HepG2 (cell line): ENCODE results near the gene AUP1. TPM values are rescaled to one million over a fixed set of nuclear protein-coding genes. Genes with fewer than 3 reads are reported as not detected.

Experiments
- ATAC-seq: fragments of 200-7000 bp; cut with Tn5 transposase; 3 replicates; pipeline ENCODE4 v1.9.1; 2020; ENCODE audit warnings: mild to moderate bottlenecking, moderate library complexity
- BruUV-seq: library from RNA; stranded (reverse); fragments of 400-500 nt; replicated peaks from 2 replicates; lab custom pipeline; 2021; lab: Mats Ljungman, UMichigan
- CTCF ChIA-PET: fragments of 300-600 bp; formaldehyde crosslinking; extraction: SDS; loops from one replicate; lab custom pipeline; 2021; ENCODE audit warnings: low total read pairs, inconsistent platforms, low intra/inter-chr PET ratio; lab: Yijun Ruan, JAX
- POLR2A ChIA-PET: fragments of 350-600 bp; sonication (Branson Sonifier 250); formaldehyde crosslinking; loops from one replicate; lab custom pipeline; 2020; ENCODE audit warnings: antibody characterized with exemption, inconsistent platforms; lab: Yijun Ruan, JAX
- DNase-seq: peaks from one replicate; pipeline ENCODE4 v3.0.0-alpha.2; 2015; ENCODE audit warnings: low spot score
- FAIRE-seq: peaks from 3 replicates; lab custom pipeline; 2011; peaks lifted over from hg19 to GRCh38; lab: Jason Lieb, UNC
- H2AFZ ChIP-seq: one replicate; pipeline ENCODE4 v1.6.1; 2011; ENCODE audit warnings: low read length, inconsistent platforms
- H3K27ac ChIP-seq: fragments of 300-600 bp; 3 replicates; pipeline ENCODE4 v1.8.0; 2011; ENCODE audit warnings: mixed run types, mild to moderate bottlenecking, mixed read lengths, low read length, inconsistent platforms; ENCODE audit not compliant: insufficient read depth; ENCODE audit errors: extremely low read length
- H3K27me3 ChIP-seq, 2 experiments: fragments of 200-600 bp in 1 of 2; 2 replicates in 1 of 2; 3 replicates in 1 of 2; pipeline versions ENCODE4 v1.6.0 to v1.8.0; 2011; ENCODE audit warnings: low read length in 2 of 2, mild to moderate bottlenecking in 2 of 2, moderate library complexity in 2 of 2, inconsistent platforms in 1 of 2; ENCODE audit not compliant: insufficient read depth in 2 of 2, control insufficient read depth in 1 of 2
- H3K36me3 ChIP-seq, 2 experiments: fragments of 200-600 bp in 1 of 2; replicated peaks in 1 of 2; 2 replicates in 1 of 2; 3 replicates in 1 of 2; pipeline versions ENCODE4 v1.5.1 to v1.8.0; 2011; ENCODE audit warnings: low read length in 2 of 2, inconsistent platforms in 1 of 2; ENCODE audit not compliant: insufficient read depth in 2 of 2, control insufficient read depth in 1 of 2
- H3K4me1 ChIP-seq: 2 replicates; pipeline ENCODE4 v1.5.1; 2012; ENCODE audit warnings: low read length, inconsistent platforms; ENCODE audit not compliant: insufficient read depth
- H3K4me2 ChIP-seq: 2 replicates; pipeline ENCODE4 v1.6.0; 2011; ENCODE audit warnings: low read depth, low read length, inconsistent platforms
- H3K4me3 ChIP-seq, 3 experiments: fragments of 200-600 bp in 1 of 3; sonication (generic), shearing (Covaris generic) in 1 of 3; replicated peaks in 1 of 3; 2 replicates each; pipeline ENCODE4 v1.5.1; 2011 to 2016; ENCODE audit warnings: low read length in 3 of 3, inconsistent platforms in 2 of 3, low read depth in 2 of 3, mild to moderate bottlenecking in 2 of 3, control low read depth in 1 of 3, mixed read lengths in 1 of 3; ENCODE audit not compliant: insufficient read depth in 1 of 3
- H3K79me2 ChIP-seq: one replicate; pipeline ENCODE4 v1.6.1; 2011; ENCODE audit warnings: low read length, inconsistent platforms; ENCODE audit not compliant: insufficient read depth
- H3K9ac ChIP-seq: 2 replicates; pipeline ENCODE4 v1.6.0; 2011; ENCODE audit warnings: mild to moderate bottlenecking, low read depth, low read length, inconsistent platforms; ENCODE audit not compliant: insufficient read depth
- H3K9me3 ChIP-seq: 2 replicates; pipeline ENCODE4 v1.5.1; 2012; ENCODE audit warnings: mild to moderate bottlenecking, low read length
- H4K20me1 ChIP-seq: 2 replicates; pipeline ENCODE4 v1.6.0; 2011; ENCODE audit warnings: inconsistent platforms, mild to moderate bottlenecking, low read length, moderate library complexity; ENCODE audit not compliant: insufficient read depth
- FOSL1 ChIP-seq: sonication (generic); formaldehyde crosslinking; IDR thresholded peaks from 2 replicates; pipeline ENCODE4 v1.9.0; 2021; ENCODE audit warnings: missing genetic modification reagents, borderline replicate concordance
- GLI4 ChIP-seq: sonication (generic); formaldehyde crosslinking; IDR thresholded peaks from 2 replicates; pipeline ENCODE4 v1.5.1; 2020; ENCODE audit warnings: missing genetic modification reagents, mild to moderate bottlenecking, moderate library complexity, borderline replicate concordance
- RAD51 ChIP-seq: fragments of 450-650 bp; IDR thresholded peaks from 2 replicates; pipeline ENCODE4 v1.6.1; 2016; ENCODE audit warnings: borderline replicate concordance
- SALL1 ChIP-seq: sonication (generic); formaldehyde crosslinking; IDR thresholded peaks from 2 replicates; pipeline ENCODE4 v1.8.0; 2022; ENCODE audit warnings: mild to moderate bottlenecking, missing genetic modification reagents
- ZNF10 ChIP-seq: sonication (generic); formaldehyde crosslinking; IDR thresholded peaks from 2 replicates; pipeline ENCODE4 v1.4.0; 2020; ENCODE audit warnings: mild to moderate bottlenecking, low read depth, missing genetic modification reagents, borderline replicate concordance
- ZSCAN25 ChIP-seq: sonication (generic); formaldehyde crosslinking; IDR thresholded peaks from 2 replicates; pipeline ENCODE4 v1.8.0; 2022; ENCODE audit warnings: mild to moderate bottlenecking, missing genetic modification reagents
- WGBS: methylation state at CpG from one replicate; pipeline ENCODE4 v1.1.6; 2017; ENCODE audit warnings: low lambda C conversion rate; 5-methylcytosine and 5-hydroxymethylcytosine counted together
- in situ Hi-C: cut with HindIII; loops from 2 replicates; pipeline ENCODE4 v1.10.0; 2017; ENCODE audit warnings: low pct_unique_long_range_greater_than_20kb; ENCODE audit not compliant: extremely low pct_ligation_motif_present
- intact Hi-C: fragments of 100-400 bp; cut with micrococcal nuclease; formaldehyde crosslinking; loops from one replicate; pipeline ENCODE4 v1.10.0; 2022; ENCODE audit not compliant: unreplicated experiment
- polyA plus RNA-seq, 8 experiments: library from polyadenylated mRNA; depleted of rRNA in 3 of 8; stranded (reverse) in 7 of 8; unstranded in 1 of 8; fragments of >200 nt; fragmentation: Illumina TruSeq in 4 of 8; extraction: Trizol in 4 of 8; gene quantifications; 2 replicates each; pipeline versions ENCODE4 v1.2.1 to v1.2.3, GENCODE V29; 2011 to 2016; ENCODE audit warnings: low read depth in 4 of 8, missing spikeins in 1 of 8, mixed read lengths in 1 of 8; ENCODE audit not compliant: insufficient read depth in 1 of 8
- total RNA-seq, 5 experiments: library from RNA; depleted of rRNA; stranded (reverse); fragments of >200 nt; fragmentation: Illumina TruSeq; extraction: Trizol; gene quantifications; 2 replicates each; pipeline ENCODE4 v1.2.3, GENCODE V29; 2016; ENCODE audit warnings: low read depth in 1 of 5
- TF ChIP-seq, protein P1 (sequence below): sonication (generic); formaldehyde crosslinking; IDR thresholded peaks from 2 replicates; pipeline ENCODE4 v1.4.0; 2020; ENCODE audit warnings: mild to moderate bottlenecking, missing genetic modification reagents

The AUP1 gene
- total and polyA plus RNA-seq, 2 of the 13 experiments (the other 11 are each of a cell fraction or from before 2014, with no cell fraction given): 174 to 267 TPM

DNA sequence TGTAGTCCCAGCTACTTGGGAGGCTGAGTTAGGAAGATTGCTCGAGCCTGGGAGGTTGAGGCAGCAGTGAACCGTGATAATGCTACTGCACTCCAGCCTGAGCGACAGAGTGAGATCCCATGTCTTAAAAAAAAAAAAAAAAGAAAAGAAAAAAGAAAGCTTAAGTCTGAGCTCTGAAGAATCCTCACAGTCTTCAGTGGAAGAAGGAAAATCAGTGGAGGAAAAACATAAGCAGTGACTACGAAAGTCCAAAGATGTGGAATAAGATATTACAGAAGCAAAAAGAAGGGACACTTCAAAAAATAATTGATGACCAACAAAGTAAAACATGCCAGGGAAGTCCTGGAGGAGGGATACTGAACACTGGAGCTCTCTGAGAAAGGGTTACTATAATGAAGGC is 19.2 kb downstream of the AUP1 start:
- Histone ChIP-seq H3K9me3 (no peaks in the 10 kb centered on the region), H4K20me1 (no peaks in the 10 kb centered on the region), H3K36me3 (no peaks in the 10 kb centered on the region; a peak in 4 of 5 replicates), H3K79me2 (peaks cover 16% of the 10 kb centered on the region), H3K27me3 (no peaks in the 10 kb centered on the region; a peak in 1 of 5 replicates), H3K4me2 (no peak overlapping the region), H2AFZ (no peak overlapping the region), H3K4me3 (no peak overlapping the region), H3K27ac (no peak overlapping the region), H3K4me1 (peaks cover 71% of the 10 kb centered on the region), H3K9ac (no peak overlapping the region)
- intact Hi-C loops: no loop called here
- 88% methylated on average over 4 of the region's 4 CpGs for WGBS
- TF ChIP-seq GLI4 (CRISPR knock-in tag) (no peak), ZSCAN25 (no peak), FOSL1 (CRISPR knock-in tag) (no peak), RAD51 (no peak), SALL1 (CRISPR knock-in tag) (no peak), ZNF10 (no peak)
- TF ChIP-seq, protein P1, sequence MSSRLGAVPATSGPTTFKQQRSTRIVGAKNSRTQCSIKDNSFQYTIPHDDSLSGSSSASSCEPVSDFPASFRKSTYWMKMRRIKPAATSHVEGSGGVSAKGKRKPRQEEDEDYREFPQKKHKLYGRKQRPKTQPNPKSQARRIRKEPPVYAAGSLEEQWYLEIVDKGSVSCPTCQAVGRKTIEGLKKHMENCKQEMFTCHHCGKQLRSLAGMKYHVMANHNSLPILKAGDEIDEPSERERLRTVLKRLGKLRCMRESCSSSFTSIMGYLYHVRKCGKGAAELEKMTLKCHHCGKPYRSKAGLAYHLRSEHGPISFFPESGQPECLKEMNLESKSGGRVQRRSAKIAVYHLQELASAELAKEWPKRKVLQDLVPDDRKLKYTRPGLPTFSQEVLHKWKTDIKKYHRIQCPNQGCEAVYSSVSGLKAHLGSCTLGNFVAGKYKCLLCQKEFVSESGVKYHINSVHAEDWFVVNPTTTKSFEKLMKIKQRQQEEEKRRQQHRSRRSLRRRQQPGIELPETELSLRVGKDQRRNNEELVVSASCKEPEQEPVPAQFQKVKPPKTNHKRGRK (CRISPR knock-in tag): no peak
- CTCF ChIA-PET: no interaction called here
- no peak for ATAC-seq
- DNase-seq: no peak
- FAIRE-seq: no peak
- in situ Hi-C loops: no loop called here
- BruUV-seq: no TSS peak
- POLR2A ChIA-PET: interaction anchor here (0.8 to 16.5 kb wide), 9 partner anchors 8 to 311 kb away, joined by 3 to 795 read pairs (median 5); partner anchors contain the start of genes AUP1, CCDC142, DQX1 and HTRA2
